Hepatocyte (in vitro differentiated cells): ENCODE data around the gene GPD1. TPM values are rescaled to one million over a fixed set of nuclear protein-coding genes. Genes with fewer than 3 reads are reported as not detected.

ENCODE experiments used
- DNase-seq: peaks from one replicate; pipeline ENCODE4 v3.0.0-alpha.2; 2016; ENCODE audit warnings: low spot score
- H2AFZ ChIP-seq: fragments of 200-600 bp; sonication (generic); 2 replicates; pipeline ENCODE4 v1.6.0; 2016; ENCODE audit warnings: antibody characterized with exemption, mild to moderate bottlenecking
- H3K27ac ChIP-seq: fragments of 200-600 bp; sonication (generic); 2 replicates; pipeline ENCODE4 v1.5.1; 2016; ENCODE audit warnings: mild to moderate bottlenecking
- H3K27me3 ChIP-seq: fragments of 200-600 bp; sonication (generic); 2 replicates; pipeline ENCODE4 v1.6.1; 2016
- H3K36me3 ChIP-seq: fragments of 200-600 bp; sonication (generic); replicated peaks from 2 replicates; pipeline ENCODE4 v1.5.1; 2016; ENCODE audit warnings: low read depth; ENCODE audit not compliant: insufficient read depth
- H3K4me1 ChIP-seq: fragments of 200-600 bp; sonication (generic); 2 replicates; pipeline ENCODE4 v1.5.1; 2016; ENCODE audit warnings: mild to moderate bottlenecking, moderate library complexity; ENCODE audit not compliant: insufficient read depth
- H3K4me2 ChIP-seq: fragments of 200-600 bp; sonication (generic); 2 replicates; pipeline ENCODE4 v1.6.0; 2016
- H3K4me3 ChIP-seq: fragments of 200-600 bp; sonication (generic); 2 replicates; pipeline ENCODE4 v1.5.1; 2016; ENCODE audit warnings: mild to moderate bottlenecking
- H3K79me2 ChIP-seq: fragments of 200-600 bp; sonication (generic); 2 replicates; pipeline ENCODE4 v1.6.0; 2017; ENCODE audit warnings: mild to moderate bottlenecking
- H3K9me2 ChIP-seq: fragments of 200-600 bp; sonication (generic); replicated peaks from 2 replicates; pipeline ENCODE4 v1.6.0; 2017; ENCODE audit warnings: mild to moderate bottlenecking; ENCODE audit not compliant: insufficient read depth
- H3K9me3 ChIP-seq: fragments of 200-600 bp; sonication (generic); 2 replicates; pipeline ENCODE4 v1.5.1; 2016; ENCODE audit warnings: low read depth, mild to moderate bottlenecking
- H4K20me1 ChIP-seq: fragments of 200-600 bp; sonication (generic); 2 replicates; pipeline ENCODE4 v1.6.0; 2016; ENCODE audit warnings: mild to moderate bottlenecking; ENCODE audit not compliant: insufficient read depth, poor library complexity, severe bottlenecking
- CTCF ChIP-seq: fragments of 200-600 bp; sonication (generic); IDR thresholded peaks from 2 replicates; pipeline ENCODE4 v1.5.1; 2016; ENCODE audit warnings: antibody characterized with exemption, mild to moderate bottlenecking; ENCODE audit not compliant: poor library complexity
- EZH2 ChIP-seq: fragments of 200-600 bp; sonication (generic); IDR thresholded peaks from 2 replicates; pipeline ENCODE4 v1.6.1; 2016; ENCODE audit warnings: antibody characterized with exemption, mild to moderate bottlenecking, borderline replicate concordance
- EZH2phosphoT487 ChIP-seq: fragments of 200-600 bp; sonication (generic); IDR thresholded peaks from one replicate; pipeline ENCODE4 v1.6.1; 2018; ENCODE audit warnings: antibody characterized with exemption, mild to moderate bottlenecking, low read depth, moderate library complexity; ENCODE audit not compliant: unreplicated experiment, severe bottlenecking
- WGBS: methylation state at CpG from one replicate; pipeline ENCODE4 v1.1.6; 2016; ENCODE audit warnings: low lambda C conversion rate; ENCODE audit errors: missing lambda C conversion rate; 5-methylcytosine and 5-hydroxymethylcytosine counted together
- polyA plus RNA-seq: library from polyadenylated mRNA; unstranded; fragments of >200 nt; fragmentation: Nextera tagmentation; extraction: Ambion mirVana; gene quantifications from 2 replicates; pipeline ENCODE4 v1.2.1, GENCODE V29; 2016
- total RNA-seq: library from RNA; depleted of rRNA; stranded (reverse); fragments of >200 nt; gene quantifications from 2 replicates; pipeline ENCODE4 v1.2.3, GENCODE V29; 2014

GPD1 gene
- total and polyA plus RNA-seq, 2 experiments from 2014 or later = 30.6 to 64.1 TPM

DNA sequence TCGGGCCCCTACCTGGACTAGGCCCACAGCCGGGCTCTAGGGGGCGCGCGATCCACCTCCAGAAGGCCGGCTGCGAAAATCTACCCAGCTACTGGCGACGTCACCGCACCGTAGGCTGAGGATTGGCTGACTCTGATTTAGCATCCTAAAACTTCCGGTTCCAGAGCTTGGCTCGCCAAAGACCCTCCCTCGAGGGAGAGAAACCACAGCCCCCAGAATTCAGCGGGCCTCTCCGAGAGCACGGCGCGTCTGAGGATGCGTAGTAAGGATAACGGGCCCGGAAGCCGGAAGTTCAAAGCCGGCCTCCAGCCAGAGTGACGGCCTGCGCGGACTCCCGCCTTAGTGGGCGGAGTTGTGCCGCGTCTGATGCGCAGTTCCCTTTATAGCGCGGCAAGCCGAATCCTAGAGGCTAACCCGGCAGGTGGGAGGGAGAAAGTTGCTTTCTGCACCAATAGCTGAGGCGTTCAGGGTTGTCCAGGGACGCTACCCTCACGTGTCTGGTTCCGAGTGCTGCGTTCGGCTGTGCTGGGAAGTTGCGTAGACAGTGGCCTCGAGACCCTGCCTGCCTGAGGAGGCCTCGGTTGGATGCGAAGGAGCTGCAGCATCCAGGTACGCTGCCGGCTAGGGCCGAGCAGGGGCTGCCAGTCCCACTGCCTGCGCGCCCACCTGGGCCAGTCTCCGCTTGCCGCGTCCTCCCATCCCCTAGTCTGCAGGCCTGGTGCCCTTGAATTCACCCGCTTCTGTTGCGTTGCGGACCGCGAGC, 8.1 kb downstream of the GPD1 start, which contains the start of gene COX14:
TSS of gene COX14 (plus strand) at position 544 of the 763 bp plus-strand sequence. CDS start 7,808 bp downstream, outside the sequence.
- H3K4me3 ChIP-seq = peak within 1 kb of the TSS; percentile 15
- no peaks in the 10 kb centered on the region for H3K9me2 ChIP-seq
- TF ChIP-seq CTCF = peak; percentile 99
- no peak for TF ChIP-seq EZH2
- peaks cover 24% of the 10 kb centered on the region for H3K4me1 ChIP-seq
- H3K36me3 ChIP-seq = no peaks in the 10 kb centered on the region
- peaks cover 5% of the 10 kb centered on the region for H4K20me1 ChIP-seq
- peak within 1 kb of the TSS; percentile 94 for H3K27ac ChIP-seq
- peak within 1 kb of the TSS; percentile 66 for H3K4me2 ChIP-seq
- peaks cover 40% of the 10 kb centered on the region for H3K79me2 ChIP-seq
- H3K27me3 ChIP-seq = no peaks in the 10 kb centered on the region
- peak; percentile 99 for DNase-seq
- H3K9me3 ChIP-seq = no peaks in the 10 kb centered on the region
- H2AFZ ChIP-seq = peak within 1 kb of the TSS; percentile 7
- WGBS = 1% methylated on average over 59 of the region's 59 CpGs

DNA sequence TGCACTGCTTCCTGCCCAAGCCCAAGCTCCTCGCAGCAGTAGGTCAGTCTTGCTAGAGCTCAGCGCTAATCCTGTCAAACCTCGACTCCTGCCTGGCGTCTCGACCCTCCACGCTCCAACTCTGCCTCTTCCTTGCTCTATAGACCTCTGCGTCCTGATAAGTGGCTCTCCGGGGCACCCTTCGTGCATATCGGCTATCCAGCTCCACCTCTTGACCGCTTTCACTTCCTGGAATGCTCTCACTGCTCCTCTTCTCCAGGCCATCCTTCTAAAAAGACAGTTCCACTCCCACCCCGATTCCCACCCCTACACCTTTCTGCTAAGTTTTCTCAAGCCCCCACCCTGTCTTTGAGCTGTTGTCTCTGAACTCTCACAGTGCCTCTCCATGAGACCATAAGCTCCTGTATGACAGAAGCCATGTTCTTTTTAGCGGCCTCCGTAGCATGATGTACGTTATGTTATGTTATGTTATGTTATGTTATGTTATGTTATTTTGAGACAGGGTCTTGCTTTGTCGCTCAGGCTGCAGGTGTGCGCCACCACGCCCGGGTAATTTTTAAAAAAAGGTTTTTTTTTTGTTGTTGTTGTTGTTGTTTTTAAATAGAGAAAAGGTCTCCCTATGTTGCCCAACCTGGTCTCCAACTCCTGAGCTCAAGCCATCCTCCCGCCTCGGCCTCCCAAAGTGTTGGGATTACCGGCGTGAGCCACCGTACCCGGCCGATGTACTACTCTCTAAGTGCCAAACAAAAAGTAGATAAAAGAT, 8.8 kb downstream of the GPD1 start:
- H3K4me1 ChIP-seq = peaks cover 24% of the 10 kb centered on the region

DNA sequence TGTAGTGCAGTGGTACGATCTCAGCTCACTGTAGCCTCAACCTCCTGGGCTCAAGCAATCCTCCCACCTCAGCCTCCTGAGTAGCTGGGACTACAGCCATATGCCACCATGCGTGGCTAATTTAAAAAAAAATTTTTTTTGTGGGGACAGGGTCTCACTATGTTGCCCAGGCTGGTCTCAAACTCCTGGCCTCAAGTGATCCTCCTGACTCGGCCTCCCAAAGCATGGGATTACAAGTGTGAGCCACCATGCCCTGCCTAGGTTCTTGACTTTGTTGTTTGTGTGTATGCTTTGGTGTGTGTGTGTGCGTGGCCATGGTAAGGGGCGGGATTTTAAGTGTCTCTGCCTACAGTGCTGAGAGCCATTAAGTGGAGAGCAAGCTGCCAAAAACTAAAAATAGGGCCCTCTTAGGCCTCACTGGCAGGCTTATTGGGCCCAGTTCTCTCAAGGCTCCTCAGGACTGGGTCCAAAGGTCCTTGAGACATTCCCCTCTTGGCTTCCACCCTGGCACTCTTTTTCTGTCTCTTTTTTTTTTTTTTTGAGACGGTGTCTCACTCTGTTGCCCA, 13.3 kb downstream of the GPD1 start:
- H3K79me2 ChIP-seq = peaks cover 70% of the 10 kb centered on the region
- 96% methylated on average over 6 of the region's 6 CpGs for WGBS
- no peak overlapping the region for H2AFZ ChIP-seq

More for the DNA sequence above, 8.8 kb downstream of the GPD1 start:
- 29% methylated on average over 24 of the region's 26 CpGs for WGBS
- peak overlapping the region; percentile 15 for H3K4me3 ChIP-seq
- peaks cover 47% of the 10 kb centered on the region for H3K79me2 ChIP-seq
- DNase-seq = peak; percentile 60
- H3K9me2 ChIP-seq = no peaks in the 10 kb centered on the region
- peak overlapping the region; percentile 80 for H3K27ac ChIP-seq
- peak overlapping the region; percentile 66 for H3K4me2 ChIP-seq
- no peaks in the 10 kb centered on the region for H3K36me3 ChIP-seq
- no peak for TF ChIP-seq EZH2phosphoT487
- no peak for TF ChIP-seq EZH2
- H3K27me3 ChIP-seq = no peaks in the 10 kb centered on the region
- H4K20me1 ChIP-seq = peaks cover 5% of the 10 kb centered on the region
- H3K9me3 ChIP-seq = no peaks in the 10 kb centered on the region
- H2AFZ ChIP-seq = peak overlapping the region; percentile 3

More for the DNA sequence above, 13.3 kb downstream of the GPD1 start:
- Histone ChIP-seq H3K4me2 (no peak overlapping the region), H3K4me3 (no peak overlapping the region), H3K4me1 (peaks cover 18% of the 10 kb centered on the region), H3K27me3 (no peaks in the 10 kb centered on the region), H3K27ac (no peak overlapping the region), H3K9me3 (no peaks in the 10 kb centered on the region), H3K36me3 (no peaks in the 10 kb centered on the region), H3K9me2 (no peaks in the 10 kb centered on the region), H4K20me1 (peaks cover 5% of the 10 kb centered on the region)
- TF ChIP-seq EZH2 (no peak), CTCF (no peak), EZH2phosphoT487 (no peak)
- no peak for DNase-seq
